Mesendoderm (in vitro differentiated cells): ENCODE results near the gene TMEM95.

Experiments
- DNase-seq: peaks from one replicate; pipeline ENCODE4 v3.0.0; 2013
- H2AK5ac ChIP-seq: 2 replicates; pipeline ENCODE4 v1.6.1; 2013; ENCODE audit warnings: low read length, inconsistent platforms
- H2BK120ac ChIP-seq: 2 replicates; pipeline ENCODE4 v1.6.1; 2013; ENCODE audit warnings: low read depth, mild to moderate bottlenecking, low read length, moderate library complexity, mixed read lengths
- H2BK15ac ChIP-seq: replicated peaks from 2 replicates; pipeline ENCODE4 v1.6.1; 2013; ENCODE audit warnings: low read depth, mild to moderate bottlenecking, moderate library complexity
- H2BK5ac ChIP-seq: 2 replicates; pipeline ENCODE4 v1.6.1; 2013; ENCODE audit warnings: low read length, inconsistent platforms
- H3K18ac ChIP-seq: 2 replicates; pipeline ENCODE4 v1.6.1; 2013; ENCODE audit warnings: mild to moderate bottlenecking, low read length, mixed read lengths
- H3K23ac ChIP-seq: one replicate; pipeline ENCODE4 v1.6.1; 2013; ENCODE audit warnings: low read length
- H3K27ac ChIP-seq: 2 replicates; pipeline ENCODE4 v1.5.1; 2013; ENCODE audit warnings: low read depth, mild to moderate bottlenecking, inconsistent platforms, low read length, moderate library complexity
- H3K27me3 ChIP-seq: 2 replicates; pipeline ENCODE4 v1.6.1; 2013; ENCODE audit warnings: low read length, control low read depth, mild to moderate bottlenecking, inconsistent platforms; ENCODE audit not compliant: insufficient read depth, poor library complexity
- H3K36me3 ChIP-seq: 2 replicates; pipeline ENCODE4 v1.6.1; 2013; ENCODE audit warnings: low read length, inconsistent platforms; ENCODE audit not compliant: control insufficient read depth, insufficient read depth
- H3K4ac ChIP-seq: one replicate; pipeline ENCODE4 v1.6.1; 2013; ENCODE audit warnings: low read depth, mild to moderate bottlenecking, low read length, moderate library complexity
- H3K4me1 ChIP-seq: 2 replicates; pipeline ENCODE4 v1.6.1; 2013; ENCODE audit warnings: low read depth, low read length, inconsistent platforms; ENCODE audit not compliant: control insufficient read depth
- H3K4me2 ChIP-seq: 2 replicates; pipeline ENCODE4 v1.6.1; 2013; ENCODE audit warnings: low read length
- H3K4me3 ChIP-seq: 2 replicates; pipeline ENCODE4 v1.5.1; 2013; ENCODE audit warnings: mild to moderate bottlenecking, low read length
- H3K56ac ChIP-seq: one replicate; pipeline ENCODE4 v1.6.1; 2013; ENCODE audit warnings: low read length
- H3K79me1 ChIP-seq: 2 replicates; pipeline ENCODE4 v1.6.1; 2013; ENCODE audit warnings: low read length, inconsistent platforms
- H3K79me2 ChIP-seq: 2 replicates; pipeline ENCODE4 v1.6.1; 2013; ENCODE audit warnings: mild to moderate bottlenecking, low read length; ENCODE audit not compliant: control insufficient read depth, insufficient read depth
- H3K9ac ChIP-seq: 2 replicates; pipeline ENCODE4 v1.6.1; 2013; ENCODE audit warnings: low read length, inconsistent platforms
- H4K5ac ChIP-seq: one replicate; pipeline ENCODE4 v1.6.1; 2013; ENCODE audit warnings: low read length
- H4K8ac ChIP-seq: one replicate; pipeline ENCODE4 v1.6.1; 2013; ENCODE audit warnings: low read depth, mild to moderate bottlenecking, control low read depth, low read length, moderate library complexity
- WGBS: extraction: QIAGEN DNeasy Blood & Tissue Kit; methylation state at CpG from one replicate; pipeline ENCODE4 v1.1.7; 2013; ENCODE audit warnings: low lambda C conversion rate, missing lambda C conversion rate; ENCODE audit not compliant: insufficient coverage; ENCODE audit errors: extremely low coverage; 5-methylcytosine and 5-hydroxymethylcytosine counted together

TMEM95 gene

GRCh38 chr17:7370853-7371252 lies 15.9 kb downstream of the TMEM95 start:
- no peak overlapping the region for H2BK5ac ChIP-seq
- no peak overlapping the region for H2BK15ac ChIP-seq
- no peak overlapping the region for H3K18ac ChIP-seq
- no peak overlapping the region for H2BK120ac ChIP-seq
- H3K4me2 ChIP-seq: no peak overlapping the region
- H3K79me2 ChIP-seq: no peaks in the 10 kb centered on the region
- no peak overlapping the region for H4K5ac ChIP-seq
- no CpG with 5 or more reads among the region's 4 CpGs for WGBS
- no peak overlapping the region for H2AK5ac ChIP-seq
- H3K56ac ChIP-seq: no peak overlapping the region
- no peak for DNase-seq
- no peaks in the 10 kb centered on the region for H3K36me3 ChIP-seq
- H3K27me3 ChIP-seq: no peaks in the 10 kb centered on the region
- H4K8ac ChIP-seq: no peak overlapping the region
- H3K79me1 ChIP-seq: no peaks in the 10 kb centered on the region
- no peak overlapping the region for H3K9ac ChIP-seq
- no peak overlapping the region for H3K27ac ChIP-seq
- no peak overlapping the region for H3K23ac ChIP-seq
- no peak overlapping the region for H3K4me3 ChIP-seq
- no peaks in the 10 kb centered on the region for H3K4me1 ChIP-seq
- H3K4ac ChIP-seq: no peak overlapping the region

GRCh38 chr17:7374353-7374752 lies 19.4 kb downstream of the TMEM95 start:
- Histone ChIP-seq H3K9ac (no peak overlapping the region), H3K27me3 (no peaks in the 10 kb centered on the region), H3K4me1 (no peaks in the 10 kb centered on the region), H4K5ac (no peak overlapping the region), H2BK120ac (no peak overlapping the region), H3K56ac (no peak overlapping the region), H3K4me2 (no peak overlapping the region), H3K36me3 (no peaks in the 10 kb centered on the region), H3K4ac (no peak overlapping the region), H3K79me1 (no peaks in the 10 kb centered on the region), H3K79me2 (no peaks in the 10 kb centered on the region), H2AK5ac (no peak overlapping the region), H3K4me3 (no peak overlapping the region), H2BK5ac (no peak overlapping the region), H2BK15ac (no peak overlapping the region), H4K8ac (no peak overlapping the region), H3K27ac (no peak overlapping the region), H3K18ac (no peak overlapping the region), H3K23ac (no peak overlapping the region)
- no peak for DNase-seq
- no CpG with 5 or more reads among the region's 2 CpGs for WGBS

GRCh38 chr17:7379134-7379533 lies 24.2 kb downstream of the TMEM95 start:
- H3K56ac ChIP-seq: no peak overlapping the region
- H4K5ac ChIP-seq: no peak overlapping the region
- no peak overlapping the region for H3K4me3 ChIP-seq
- no peak overlapping the region for H2BK15ac ChIP-seq
- no peaks in the 10 kb centered on the region for H3K27me3 ChIP-seq
- no peaks in the 10 kb centered on the region for H3K79me1 ChIP-seq
- no peaks in the 10 kb centered on the region for H3K79me2 ChIP-seq
- H3K4ac ChIP-seq: no peak overlapping the region
- WGBS: no CpG with 5 or more reads among the region's 3 CpGs
- peaks cover 2% of the 10 kb centered on the region for H3K4me1 ChIP-seq
- DNase-seq: no peak
- H3K9ac ChIP-seq: no peak overlapping the region
- H2AK5ac ChIP-seq: no peak overlapping the region
- H2BK5ac ChIP-seq: no peak overlapping the region
- H3K27ac ChIP-seq: no peak overlapping the region
- no peak overlapping the region for H3K4me2 ChIP-seq
- H3K36me3 ChIP-seq: no peaks in the 10 kb centered on the region
- no peak overlapping the region for H3K18ac ChIP-seq
- H3K23ac ChIP-seq: no peak overlapping the region
- H2BK120ac ChIP-seq: no peak overlapping the region
- no peak overlapping the region for H4K8ac ChIP-seq

- Histone ChIP-seq H4K8ac (no peak overlapping the region), H2BK120ac (no peak overlapping the region), H4K5ac (no peak overlapping the region), H3K27ac (no peak overlapping the region), H2BK15ac (no peak overlapping the region), H3K4me1 (peaks cover 2% of the 10 kb centered on the region), H3K23ac (no peak overlapping the region), H3K18ac (no peak overlapping the region), H3K4me2 (peak overlapping the region; percentile 39), H3K9ac (peak overlapping the region; percentile 74), H2BK5ac (no peak overlapping the region), H3K27me3 (no peaks in the 10 kb centered on the region), H3K36me3 (no peaks in the 10 kb centered on the region), H3K56ac (peak overlapping the region; percentile 83), H3K79me2 (no peaks in the 10 kb centered on the region), H3K79me1 (no peaks in the 10 kb centered on the region), H3K4ac (no peak overlapping the region), H2AK5ac (no peak overlapping the region), H3K4me3 (no peak overlapping the region)
- peak; percentile 46 for DNase-seq
- no CpG with 5 or more reads among the region's 7 CpGs for WGBS
Measured at GRCh38 chr17:7380321-7380720, 25.4 kb downstream of the TMEM95 start.

GRCh38 chr17:7380855-7381683 lies 26.1 kb downstream of the TMEM95 start, which contains the start of gene TNK1:
TSS of gene TNK1 (plus strand) at chr17:7381089. CDS start at chr17:7382927, 1,838 bp downstream.
- WGBS: no CpG with 5 or more reads among the region's 52 CpGs
- H3K27me3 ChIP-seq: no peaks in the 10 kb centered on the region
- peak within 1 kb of the TSS; percentile 83 for H3K56ac ChIP-seq
- peak within 1 kb of the TSS; percentile 15 for H3K18ac ChIP-seq
- peaks cover 2% of the 10 kb centered on the region for H3K4me1 ChIP-seq
- no peak within 1 kb of the TSS for H2BK5ac ChIP-seq
- no peak within 1 kb of the TSS for H2BK15ac ChIP-seq
- H3K79me2 ChIP-seq: no peaks in the 10 kb centered on the region
- H3K36me3 ChIP-seq: no peaks in the 10 kb centered on the region
- H3K4ac ChIP-seq: peak within 1 kb of the TSS; percentile 26
- peak within 1 kb of the TSS; percentile 66 for H3K23ac ChIP-seq
- H2BK120ac ChIP-seq: no peak within 1 kb of the TSS
- DNase-seq: peak; percentile 47
- peak within 1 kb of the TSS; percentile 37 for H3K4me3 ChIP-seq
- H3K79me1 ChIP-seq: no peaks in the 10 kb centered on the region
- no peak within 1 kb of the TSS for H4K5ac ChIP-seq
- peak within 1 kb of the TSS; percentile 65 for H3K4me2 ChIP-seq
- peak within 1 kb of the TSS; percentile 74 for H3K9ac ChIP-seq
- H2AK5ac ChIP-seq: peak within 1 kb of the TSS; percentile 72
- H3K27ac ChIP-seq: no peak within 1 kb of the TSS
- H4K8ac ChIP-seq: no peak within 1 kb of the TSS
